ENCODE results near the gene GBGT1.

The GBGT1 gene

GRCh38 chr9:133204335-133204992, 40.8 kb upstream of the GBGT1 start:
- intact Hi-C loops (cut with DNase I; ENCODE audit: low total_unique reads) = no loop called here
- Histone ChIP-seq H3K4me3 (no peak overlapping the region), H3K27me3 (peaks cover 0 to 44% of the 10 kb centered on the region in 2 donors), H3K27ac (no peak overlapping the region), H3K9me3 (no peaks in the 10 kb centered on the region), H3K36me3 (no peaks in the 10 kb centered on the region), H3K4me1 (peaks cover 0 to 7% (median 0%) of the 10 kb centered on the region in 4 donors)
- peak in 1 of 2 donors; percentile 53 for DNase-seq
- TF ChIP-seq CTCF (IDR thresholded peaks at IDR 0.05) = no peak

GRCh38 chr9:133203506-133204075, 39.9 kb upstream of the GBGT1 start:
- Histone ChIP-seq H3K36me3 (no peaks in the 10 kb centered on the region), H3K27ac (no peak overlapping the region), H3K9me3 (no peaks in the 10 kb centered on the region), H3K4me3 (no peak overlapping the region), H3K4me1 (peaks cover 0 to 13% (median 3%) of the 10 kb centered on the region in 4 donors), H3K27me3 (peaks cover 0 to 45% of the 10 kb centered on the region in 2 donors)
- DNase-seq = peak in 1 of 2 donors; percentile 42
- intact Hi-C loops (cut with DNase I; ENCODE audit: low total_unique reads) = no loop called here
- no peak for TF ChIP-seq CTCF (IDR thresholded peaks at IDR 0.05)

GRCh38 chr9:133202688-133203453, 39.2 kb upstream of the GBGT1 start:
- peaks cover 0 to 13% (median 3%) of the 10 kb centered on the region in 4 donors for H3K4me1 ChIP-seq
- no peak overlapping the region for H3K4me3 ChIP-seq
- H3K27me3 ChIP-seq = peaks cover 0 to 45% of the 10 kb centered on the region in 2 donors
- no peaks in the 10 kb centered on the region for H3K9me3 ChIP-seq
- no peaks in the 10 kb centered on the region for H3K36me3 ChIP-seq
- no peak overlapping the region for H3K27ac ChIP-seq
- no peak for TF ChIP-seq CTCF (IDR thresholded peaks at IDR 0.05)
- intact Hi-C loops (cut with DNase I; ENCODE audit: low total_unique reads) = no loop called here
- DNase-seq = no peak

- Histone ChIP-seq H3K36me3 (no peaks in the 10 kb centered on the region), H3K27ac (no peak overlapping the region), H3K27me3 (peaks cover 0 to 41% of the 10 kb centered on the region in 2 donors), H3K9me3 (no peaks in the 10 kb centered on the region), H3K4me1 (peaks cover 0 to 13% (median 3%) of the 10 kb centered on the region in 4 donors), H3K4me3 (no peak overlapping the region)
- peak in 1 of 2 donors; percentile 50 for DNase-seq
- intact Hi-C loops (cut with DNase I; ENCODE audit: low total_unique reads) = no loop called here
- no peak for TF ChIP-seq CTCF (IDR thresholded peaks at IDR 0.05)
Measured at GRCh38 chr9:133202145-133202513, 38.4 kb upstream of the GBGT1 start.

- peaks cover 0 to 13% (median 3%) of the 10 kb centered on the region in 4 donors for H3K4me1 ChIP-seq
- peaks cover 0 to 36% of the 10 kb centered on the region in 2 donors for H3K27me3 ChIP-seq
- no peaks in the 10 kb centered on the region for H3K36me3 ChIP-seq
- H3K27ac ChIP-seq = no peak overlapping the region
- no peak overlapping the region for H3K4me3 ChIP-seq
- no peak for TF ChIP-seq CTCF (IDR thresholded peaks at IDR 0.05)
- DNase-seq = peak in 1 of 2 donors; percentile 42
- intact Hi-C loops (cut with DNase I; ENCODE audit: low total_unique reads) = no loop called here
- H3K9me3 ChIP-seq = no peaks in the 10 kb centered on the region
Measured at GRCh38 chr9:133201424-133202144, 37.9 kb upstream of the GBGT1 start.

All from tibial artery (tissue), 4 donors.